ENCODE data around the gene CPS1.

Gene CPS1

DNA sequence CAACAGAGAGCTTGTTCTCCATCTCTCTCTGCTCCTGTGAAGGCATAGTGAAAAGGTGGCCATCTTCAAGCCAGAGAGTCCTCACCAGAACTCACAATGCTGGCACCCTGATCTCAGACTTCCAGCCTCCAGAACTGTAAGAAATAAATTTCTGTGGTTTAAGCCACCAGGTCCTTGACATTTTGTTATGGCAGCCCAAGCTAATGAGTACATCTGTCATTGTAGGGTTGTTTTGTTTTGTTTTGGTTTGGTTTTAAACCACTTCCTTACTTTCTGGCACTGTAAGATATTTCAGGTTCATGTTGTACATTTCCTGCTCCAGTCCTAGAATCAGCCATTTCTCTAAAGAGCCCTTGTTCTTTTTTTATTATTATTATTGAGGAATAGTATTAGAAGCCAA is 171.2 kb downstream of the CPS1 start:
- in situ Hi-C loops (cut with HindIII; ENCODE audit: low sequenced_read_pairs): no loop called here
- TF ChIP-seq, protein P1, sequence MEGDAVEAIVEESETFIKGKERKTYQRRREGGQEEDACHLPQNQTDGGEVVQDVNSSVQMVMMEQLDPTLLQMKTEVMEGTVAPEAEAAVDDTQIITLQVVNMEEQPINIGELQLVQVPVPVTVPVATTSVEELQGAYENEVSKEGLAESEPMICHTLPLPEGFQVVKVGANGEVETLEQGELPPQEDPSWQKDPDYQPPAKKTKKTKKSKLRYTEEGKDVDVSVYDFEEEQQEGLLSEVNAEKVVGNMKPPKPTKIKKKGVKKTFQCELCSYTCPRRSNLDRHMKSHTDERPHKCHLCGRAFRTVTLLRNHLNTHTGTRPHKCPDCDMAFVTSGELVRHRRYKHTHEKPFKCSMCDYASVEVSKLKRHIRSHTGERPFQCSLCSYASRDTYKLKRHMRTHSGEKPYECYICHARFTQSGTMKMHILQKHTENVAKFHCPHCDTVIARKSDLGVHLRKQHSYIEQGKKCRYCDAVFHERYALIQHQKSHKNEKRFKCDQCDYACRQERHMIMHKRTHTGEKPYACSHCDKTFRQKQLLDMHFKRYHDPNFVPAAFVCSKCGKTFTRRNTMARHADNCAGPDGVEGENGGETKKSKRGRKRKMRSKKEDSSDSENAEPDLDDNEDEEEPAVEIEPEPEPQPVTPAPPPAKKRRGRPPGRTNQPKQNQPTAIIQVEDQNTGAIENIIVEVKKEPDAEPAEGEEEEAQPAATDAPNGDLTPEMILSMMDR (IDR thresholded peaks at IDR 0.05; ENCODE audit: low read depth, low read length): no peak
- no peak overlapping the region for H3K4me3 ChIP-seq (ENCODE audit: low read depth, low read length)
- no peak for DNase-seq (ENCODE audit: low read depth, low spot score)

Measured in astrocyte of the spinal cord (primary cell).